Daoy (cell line): Measurements from ENCODE around the gene CDC14B. TPM values are rescaled to one million over a fixed set of nuclear protein-coding genes. Genes with fewer than 3 reads are reported as not detected.

Experiments
- DNase-seq: peaks from one replicate; pipeline ENCODE4 v3.0.0-alpha.2; 2015; ENCODE audit warnings: low read depth
- total RNA-seq: library from RNA; depleted of rRNA; stranded (reverse); fragments of >200 nt; shearing (Covaris generic); gene quantifications from 2 replicates; pipeline ENCODE4 v1.2.3, GENCODE V29; 2014

CDC14B gene
- total RNA-seq, 1 experiment from 2014 or later = 15.3 TPM

DNA sequence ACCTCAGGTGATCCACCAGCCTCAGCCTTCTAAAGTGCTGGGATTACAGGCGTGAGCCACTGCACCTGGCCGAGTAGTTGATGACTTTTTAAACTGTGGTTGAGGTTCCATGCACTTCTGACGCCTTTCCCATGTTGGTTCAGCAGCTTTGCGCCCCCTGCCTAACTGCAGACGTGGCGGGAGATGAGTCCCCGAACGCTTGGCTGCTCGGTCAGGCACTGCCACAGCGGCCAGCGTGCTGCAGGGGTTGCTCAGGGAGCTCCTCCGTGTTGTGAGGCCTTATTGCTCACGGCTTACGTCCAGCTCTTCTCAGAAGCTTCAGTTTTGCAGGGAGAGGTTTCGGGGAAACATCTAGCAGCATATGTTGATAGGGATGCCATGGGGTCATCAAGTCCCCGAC lies 134.4 kb downstream of the CDC14B start:
- DNase-seq = no peak

DNA sequence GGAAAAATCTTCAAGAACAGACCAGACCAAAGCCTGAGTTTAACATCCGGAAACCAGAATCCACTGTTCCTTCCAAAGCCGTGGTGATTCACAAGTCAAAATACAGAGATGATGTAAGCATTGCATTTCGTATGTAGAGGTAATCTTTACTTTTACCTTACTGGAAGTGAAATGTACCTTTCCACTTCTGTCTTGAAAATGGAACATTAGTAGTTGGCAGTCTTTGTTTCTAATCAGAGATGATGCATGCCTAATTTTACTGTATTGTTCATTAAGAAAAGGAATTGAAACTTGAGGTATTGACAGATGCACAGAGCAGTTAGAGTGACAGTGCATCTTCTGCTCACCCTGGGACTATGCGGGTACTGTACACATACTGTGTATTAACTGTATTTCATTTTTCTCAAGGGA lies 135.1 kb downstream of the CDC14B start:
- no peak for DNase-seq

DNA sequence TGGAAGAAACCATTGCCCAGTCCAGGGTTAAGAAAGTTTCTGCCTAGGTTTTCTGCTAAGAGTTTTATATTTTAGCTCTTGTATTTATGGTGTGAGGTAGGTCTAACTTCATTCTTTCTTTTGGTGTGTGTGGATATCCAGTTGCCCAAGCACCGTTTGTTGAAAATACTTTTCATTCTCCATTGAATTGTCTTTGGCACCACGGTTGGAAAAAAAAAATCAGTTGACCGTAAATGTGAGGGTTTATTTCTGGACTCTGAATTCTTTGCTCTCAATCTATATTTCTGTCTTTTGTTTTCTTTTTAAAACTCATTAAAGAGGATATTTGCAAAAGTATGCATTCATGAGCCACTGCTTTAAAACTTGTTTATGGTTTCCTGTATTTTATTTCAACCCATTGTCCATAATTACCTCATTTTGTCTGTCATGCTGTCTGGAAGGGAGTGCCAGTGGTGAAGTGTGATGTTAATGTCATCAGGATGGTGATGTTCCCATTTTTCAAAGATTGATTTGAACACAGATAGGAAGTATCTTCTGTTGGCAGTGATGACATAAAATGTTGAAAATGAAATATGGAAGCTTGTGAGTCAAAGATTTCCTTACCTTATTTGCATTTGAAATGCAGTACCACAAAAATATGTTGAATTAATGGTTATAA lies 135.8 kb downstream of the CDC14B start:
- DNase-seq = no peak

DNA sequence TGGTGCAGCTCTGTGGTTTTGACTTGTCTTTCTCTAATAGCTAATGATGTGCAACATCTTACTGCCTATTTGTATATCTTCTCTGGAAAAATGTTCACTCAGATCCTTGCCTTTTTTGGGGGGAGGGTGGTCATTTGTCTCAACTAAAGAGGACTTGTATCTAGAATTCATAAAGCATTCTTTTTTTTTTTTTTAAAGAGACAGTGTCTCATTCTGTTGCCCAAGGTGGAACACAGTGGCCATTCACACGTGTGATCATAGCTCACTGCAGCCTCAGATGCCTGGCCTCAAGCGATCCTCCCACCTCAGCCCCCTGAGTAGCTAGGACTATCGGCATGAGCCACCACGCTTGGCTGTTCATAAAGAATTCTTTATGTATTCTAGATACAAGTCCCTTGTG lies 136.4 kb downstream of the CDC14B start:
- DNase-seq = no peak

DNA sequence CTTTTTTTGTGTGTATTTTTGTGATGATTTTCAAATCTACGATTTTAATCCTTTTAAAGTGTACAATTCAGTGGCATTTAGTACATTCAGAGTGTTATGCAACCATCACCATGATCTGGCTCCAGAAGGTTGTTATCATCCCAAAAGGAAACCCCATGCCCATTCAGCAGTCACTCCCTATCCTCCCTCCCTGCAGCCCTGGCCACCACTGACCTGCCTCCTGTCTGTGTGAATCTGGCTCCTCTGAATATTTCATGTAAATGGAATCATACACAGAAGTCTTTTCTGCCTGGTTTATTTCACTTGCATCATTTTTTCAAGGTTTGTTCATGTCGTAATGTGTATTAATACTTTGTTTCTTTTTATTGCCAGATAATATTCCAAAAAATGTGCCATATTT lies 137.2 kb downstream of the CDC14B start:
- DNase-seq = no peak

DNA sequence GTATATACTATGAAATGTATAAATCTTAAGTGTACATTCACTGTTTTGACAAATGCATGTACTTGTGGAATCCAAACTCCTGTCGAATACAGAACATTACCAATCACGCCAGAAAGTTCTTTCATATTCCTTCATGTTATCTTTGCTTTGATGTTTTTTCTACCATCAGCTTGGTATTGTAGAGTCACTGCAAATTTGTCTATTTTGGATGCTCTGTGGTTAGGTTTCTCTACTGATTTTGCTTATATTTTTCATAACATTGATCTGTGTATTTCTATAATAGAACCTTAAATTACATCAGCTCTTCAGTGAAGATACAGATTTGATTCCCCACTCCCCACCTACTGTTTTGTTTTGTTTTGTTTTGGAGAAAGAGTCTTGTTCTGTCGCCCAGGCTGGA lies 138.9 kb downstream of the CDC14B start:
- DNase-seq = no peak

DNA sequence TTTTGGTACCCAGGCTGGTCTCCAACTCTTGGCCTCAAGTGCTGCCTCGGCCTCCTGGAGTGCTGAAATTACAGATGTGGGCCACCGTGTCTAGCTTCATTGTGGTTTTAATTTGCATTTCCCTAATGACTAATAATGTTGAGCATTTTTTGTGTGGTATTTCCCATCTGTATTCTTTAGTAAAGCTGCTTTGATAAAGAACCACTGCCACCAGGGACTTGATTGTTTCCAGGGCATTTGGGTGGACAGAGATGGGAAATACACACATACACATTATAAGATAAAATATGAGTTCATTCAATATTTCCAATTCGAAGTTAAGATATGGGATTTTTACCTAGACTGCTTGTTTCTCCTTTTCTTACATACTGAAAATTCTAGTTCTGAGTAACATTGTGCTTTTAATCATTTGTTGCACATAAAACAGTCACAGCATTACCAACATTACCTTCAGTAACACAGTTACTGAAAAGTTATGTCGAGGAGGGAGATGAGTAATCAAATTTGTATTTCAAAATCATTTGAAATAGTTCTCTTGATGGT lies 140.7 kb downstream of the CDC14B start:
- DNase-seq = peak; percentile 42

DNA sequence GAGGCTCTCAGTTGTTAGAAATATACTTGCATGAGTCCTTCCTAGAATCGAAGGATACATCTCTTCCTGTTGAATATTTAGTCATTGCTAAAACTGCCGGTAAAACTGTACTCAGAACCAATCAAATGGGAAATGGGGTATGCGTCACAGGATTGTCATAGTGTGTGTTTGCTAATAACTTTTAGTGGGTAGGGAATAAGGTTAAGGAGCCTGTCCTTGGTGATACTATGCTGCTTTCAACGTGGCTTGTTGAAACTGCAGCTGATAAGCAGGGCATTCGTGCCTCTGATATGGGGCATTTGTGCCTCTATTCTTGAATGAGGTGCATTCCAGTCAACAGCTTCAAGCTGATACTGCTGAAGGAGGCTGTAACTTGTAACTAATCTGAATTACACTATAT lies 143.1 kb downstream of the CDC14B start:
- DNase-seq = peak; percentile 35

DNA sequence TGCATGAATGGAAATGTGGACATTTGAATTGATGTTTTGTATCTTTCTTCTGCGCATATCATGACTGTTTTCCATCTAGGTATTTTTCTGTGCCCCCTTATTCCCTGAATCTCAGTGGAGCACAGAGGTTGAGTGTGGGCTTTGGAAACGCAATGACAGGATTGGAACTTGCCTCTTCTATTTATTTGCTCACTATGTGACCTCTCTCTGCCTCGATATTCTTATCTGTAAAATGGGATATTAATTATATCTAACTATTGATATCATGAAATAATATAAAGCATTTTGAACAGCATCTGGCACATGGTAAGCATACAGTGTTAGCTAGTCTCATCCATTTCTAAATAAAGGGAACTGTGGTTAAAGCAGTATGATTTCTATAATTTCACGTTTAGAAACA lies 143.6 kb downstream of the CDC14B start:
- DNase-seq = no peak

DNA sequence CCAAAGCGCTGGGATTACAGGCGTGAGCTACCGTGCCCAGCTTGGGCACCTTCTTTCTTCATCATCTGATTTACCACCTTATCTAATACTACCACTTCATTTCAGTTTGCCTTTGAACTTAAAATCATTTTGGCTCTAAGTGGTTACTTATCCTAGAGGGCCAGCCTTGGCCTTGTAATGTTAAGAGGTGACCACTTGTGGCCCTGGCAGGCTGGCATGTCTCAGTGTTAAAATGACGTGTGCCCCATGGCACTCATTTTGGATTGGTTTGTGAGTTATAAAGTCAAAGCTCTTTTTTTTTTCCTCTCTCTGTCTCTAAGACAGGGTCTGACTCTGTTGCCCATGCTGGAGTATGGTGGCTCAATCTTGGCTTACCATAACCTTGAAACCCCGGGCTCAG lies 151.9 kb downstream of the CDC14B start:
- DNase-seq = no peak

DNA sequence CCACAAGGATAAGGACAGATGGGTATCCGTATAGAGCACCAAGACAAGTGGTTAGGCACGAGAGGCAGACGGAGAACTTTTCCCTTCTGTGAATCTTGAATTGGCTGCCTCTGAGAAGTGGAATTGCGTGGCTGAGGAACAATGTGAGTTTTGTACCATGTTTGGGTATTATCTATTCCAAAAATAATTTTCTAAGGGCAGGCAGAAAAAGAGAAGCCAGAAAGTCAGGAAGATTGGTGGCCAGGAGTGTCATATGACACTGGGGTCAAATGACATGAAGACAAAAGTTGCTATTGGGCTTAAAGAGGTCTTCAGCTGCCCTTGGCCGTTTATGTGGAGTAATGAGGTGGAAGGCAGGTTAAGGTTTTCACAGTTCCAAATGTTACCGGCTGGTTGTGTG lies 155.2 kb downstream of the CDC14B start:
- DNase-seq = no peak

DNA sequence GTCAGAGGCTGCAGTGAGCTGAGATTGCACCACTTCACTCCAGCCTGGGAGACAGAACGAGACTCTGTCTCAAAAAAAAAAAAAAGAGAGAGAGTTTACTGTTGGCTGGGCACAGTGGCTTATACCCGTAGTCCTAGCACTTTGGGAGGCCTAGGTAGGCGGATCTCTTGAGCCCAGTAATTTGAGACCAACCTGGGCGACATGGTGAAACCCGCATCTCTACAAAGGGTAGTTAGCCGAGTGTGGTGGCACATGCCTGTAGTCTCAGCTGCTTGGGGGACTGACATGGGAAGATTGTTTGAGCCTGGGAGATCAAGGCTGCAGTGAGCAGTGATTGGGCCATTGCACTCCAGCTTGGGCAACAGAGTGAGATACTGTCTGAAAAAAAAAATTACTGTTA lies 157.1 kb downstream of the CDC14B start:
- DNase-seq = no peak

DNA sequence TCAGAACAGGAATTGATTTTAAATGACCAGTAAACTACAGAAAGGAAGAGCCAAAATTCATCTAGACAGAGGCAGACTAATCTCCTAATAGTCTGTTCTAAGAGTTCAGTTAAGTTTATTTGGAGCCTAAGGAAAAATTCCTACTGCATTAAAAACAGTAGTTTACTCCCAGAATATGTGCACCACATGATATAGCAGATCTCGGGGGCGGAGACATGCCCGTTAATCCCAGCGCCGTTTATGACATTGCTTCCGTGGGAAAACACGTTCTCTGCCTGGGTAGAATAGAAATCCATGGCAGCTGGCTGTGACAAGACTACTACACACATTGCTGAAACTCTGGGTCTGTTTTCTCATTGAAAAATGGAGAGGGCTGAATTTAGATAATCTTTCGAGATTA lies 158.3 kb downstream of the CDC14B start:
- no peak for DNase-seq

DNA sequence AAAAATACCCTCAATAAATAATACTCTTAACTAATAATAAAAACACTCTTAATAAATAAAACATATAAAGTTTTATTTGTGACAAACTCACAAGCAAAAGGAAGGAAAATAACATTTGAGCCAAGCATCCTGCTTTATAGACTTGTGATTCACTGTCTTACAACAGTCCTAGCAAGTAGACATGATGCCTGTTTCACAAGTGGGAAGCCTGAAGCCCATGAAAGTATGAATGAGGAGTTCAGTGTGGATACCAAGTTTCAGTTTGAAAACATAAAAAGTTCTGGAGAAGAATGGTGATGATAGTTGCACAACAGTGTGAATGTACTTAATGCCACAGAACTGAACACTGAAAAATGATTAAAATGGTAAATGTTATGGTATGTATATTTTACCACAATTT lies 158.8 kb downstream of the CDC14B start:
- DNase-seq = no peak

DNA sequence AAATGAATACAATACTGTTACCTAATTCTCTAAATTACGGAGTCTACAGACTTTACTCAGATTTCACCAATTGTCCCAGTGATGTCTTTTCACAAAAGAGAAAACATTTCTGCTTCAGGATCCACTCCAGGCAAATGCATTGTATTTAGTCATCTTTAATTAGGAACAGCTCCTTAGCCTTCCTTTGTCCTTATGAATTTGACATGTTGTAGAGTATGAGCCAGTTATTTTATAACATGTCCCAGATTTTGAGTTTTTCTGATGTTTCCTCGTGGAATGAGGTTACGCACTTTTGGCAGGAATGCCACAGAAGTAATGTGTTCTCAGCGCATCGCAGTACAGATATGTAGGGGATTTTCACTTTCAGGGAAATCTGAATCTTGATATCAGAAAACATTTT lies 159.2 kb downstream of the CDC14B start:
- DNase-seq = no peak

DNA sequence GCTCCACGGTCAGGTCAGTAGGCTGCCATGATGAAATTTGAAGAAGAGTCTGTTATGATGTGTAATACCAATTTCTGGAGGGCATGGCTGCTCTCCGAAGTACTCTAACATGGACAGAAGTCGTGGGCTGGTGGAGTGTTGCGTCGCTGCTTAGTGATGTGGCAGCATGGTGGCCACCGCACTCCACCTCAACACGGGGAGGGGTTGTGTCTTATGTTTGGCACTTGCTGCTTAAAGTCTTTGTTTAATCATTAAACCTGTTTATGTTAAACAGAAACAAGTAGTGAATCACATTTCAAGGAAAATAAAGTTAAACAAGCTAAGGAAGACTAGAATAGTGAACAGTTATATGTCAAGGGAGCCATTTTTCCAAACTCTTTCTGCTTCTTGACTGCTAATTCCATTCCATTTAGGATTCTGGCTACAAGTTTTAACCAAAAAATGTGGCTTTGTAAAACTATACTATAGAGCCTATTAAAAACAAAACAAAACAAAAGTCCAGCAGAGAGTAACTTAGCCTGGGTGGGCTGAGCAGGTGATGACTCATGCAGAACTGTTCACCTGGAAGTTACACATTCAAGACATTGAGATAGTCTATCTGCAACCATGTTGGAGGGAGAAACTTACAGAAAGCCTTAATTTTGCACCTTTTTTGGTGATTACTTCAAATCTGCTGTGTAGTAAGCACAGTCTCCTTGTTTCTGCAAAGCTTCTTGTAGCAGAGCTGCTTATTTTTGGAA lies 160.2 kb downstream of the CDC14B start:
- no peak for DNase-seq

DNA sequence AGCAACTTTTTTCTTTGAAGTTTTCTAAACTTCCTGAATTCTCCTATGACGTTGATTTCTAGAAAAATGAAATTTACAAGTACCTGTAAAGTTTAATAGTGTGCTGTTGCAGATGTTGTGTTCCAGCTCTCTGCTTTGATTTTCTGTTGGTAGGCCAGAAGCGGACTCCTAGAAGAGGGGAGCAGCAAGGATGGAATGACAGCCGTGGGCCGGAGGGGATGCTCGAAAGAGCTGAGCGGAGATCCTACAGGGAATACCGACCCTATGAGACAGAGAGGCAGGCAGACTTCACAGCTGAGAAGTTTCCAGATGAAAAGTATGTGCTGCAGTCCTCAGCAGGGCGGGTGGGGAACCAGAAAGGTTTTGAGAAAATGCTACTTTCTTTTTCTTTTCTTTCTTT lies 161.4 kb downstream of the CDC14B start:
- DNase-seq = no peak

DNA sequence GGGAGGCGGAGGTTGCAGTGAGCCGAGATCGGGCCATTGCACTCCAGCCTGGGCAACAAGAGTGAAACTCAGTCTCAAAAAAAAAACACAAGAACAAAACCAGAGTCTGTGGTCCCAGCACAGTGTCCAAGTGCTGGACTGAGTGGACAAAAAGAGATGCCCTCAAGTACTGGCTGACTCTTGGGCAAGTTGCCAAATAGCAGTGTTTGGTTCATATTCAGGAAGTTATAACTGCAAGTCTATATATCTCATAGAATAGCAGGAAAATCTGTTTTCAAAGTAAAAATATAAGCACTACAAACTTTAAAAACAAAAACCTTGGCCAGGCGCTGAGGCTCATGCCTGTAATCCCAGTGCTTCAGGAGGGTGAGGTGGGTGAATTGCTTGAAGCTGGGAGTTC lies 162.4 kb downstream of the CDC14B start:
- no peak for DNase-seq

DNA sequence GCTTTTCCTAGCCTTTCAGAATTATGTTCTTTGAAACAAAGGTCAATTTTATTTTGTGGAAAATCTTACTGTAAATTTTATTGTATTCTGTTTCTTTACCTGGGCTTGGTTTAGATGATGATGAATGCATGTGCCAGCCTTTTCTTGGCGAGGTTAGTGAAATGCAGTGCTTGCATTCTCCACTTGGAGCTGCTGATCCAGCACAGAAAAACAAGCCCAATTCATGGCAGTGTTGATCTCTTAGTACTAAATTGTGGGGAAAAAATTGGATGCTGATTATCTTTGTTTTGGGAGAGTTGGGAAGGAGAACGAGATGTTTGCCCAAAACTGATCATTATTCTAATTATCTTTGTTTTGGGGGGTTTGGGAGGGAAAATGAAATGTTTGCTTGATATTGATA lies 166.0 kb downstream of the CDC14B start:
- peak; percentile 38 for DNase-seq

DNA sequence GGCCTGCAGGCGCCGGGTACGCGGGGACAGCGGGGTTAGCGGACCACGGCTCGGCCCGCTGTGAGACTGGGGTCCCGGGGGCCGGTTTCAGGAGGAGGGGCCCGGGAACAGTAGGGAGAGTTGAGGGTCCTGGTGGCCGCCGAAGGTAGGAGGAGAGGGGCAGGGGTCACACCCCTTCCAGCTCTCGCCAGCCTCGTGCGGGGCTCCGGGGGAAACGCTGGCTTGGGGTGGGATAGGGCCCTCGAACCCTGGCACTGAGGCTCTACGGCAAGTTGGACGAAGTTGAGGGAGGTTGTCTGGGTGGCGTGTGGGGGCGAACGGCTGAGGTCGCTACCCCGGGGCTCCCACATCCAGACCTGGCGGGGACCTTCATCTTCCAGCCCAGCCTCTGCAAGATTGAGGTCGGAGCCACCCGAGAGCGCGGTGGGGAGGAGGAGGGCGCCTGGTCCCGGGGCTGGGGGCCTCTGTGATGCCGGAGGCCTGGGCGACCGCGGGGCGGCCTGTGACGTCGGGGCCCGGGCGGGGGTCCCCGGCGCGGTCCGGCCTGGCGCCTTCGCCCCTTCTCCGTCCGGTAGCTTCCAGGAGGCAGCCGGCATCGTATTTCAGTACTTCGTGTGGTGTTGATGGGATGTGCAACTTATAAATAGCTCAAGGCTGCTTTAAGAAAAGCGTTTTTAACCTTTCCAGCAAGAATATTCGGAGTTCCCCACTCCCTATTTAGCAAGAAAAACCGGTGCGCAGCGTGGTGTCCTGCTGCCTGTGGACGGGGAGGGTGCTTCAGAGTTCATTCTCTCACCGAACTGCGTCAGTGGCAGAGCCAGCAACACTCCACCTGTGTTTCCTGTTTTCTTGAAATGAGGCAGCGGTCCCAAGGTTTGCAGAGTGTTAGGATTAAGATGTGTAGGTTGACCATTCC lies 168.8 kb downstream of the CDC14B start:
- peak; percentile 32 for DNase-seq
